Prostate gland (tissue), 2 donors: ENCODE measurements around the gene XKR8. TPM values are rescaled to one million over a fixed set of nuclear protein-coding genes. Genes with fewer than 3 reads are reported as not detected.

Experiments used
- DNase-seq: peaks from one replicate; pipeline ENCODE4 v3.0.0-alpha.2; 2019; ENCODE audit warnings: low spot score
- H3K27ac ChIP-seq, 2 donors: fragments of 200-600 bp; sonication (generic); 2 replicates each; pipeline ENCODE4 v1.5.1; 2017 to 2019
- H3K27me3 ChIP-seq: fragments of 200-600 bp; sonication (generic); replicated peaks from 2 replicates; pipeline ENCODE4 v1.5.1; 2019; ENCODE audit not compliant: insufficient read depth
- H3K36me3 ChIP-seq, 2 donors: fragments of 200-600 bp; sonication (generic); 1 replicate in 1 of 2; 2 replicates in 1 of 2; pipeline versions ENCODE4 v1.5.1 to v1.8.1; 2017 to 2019
- H3K4me1 ChIP-seq: fragments of 200-600 bp; sonication (generic); replicated peaks from 2 replicates; pipeline ENCODE4 v1.5.1; 2019
- H3K4me3 ChIP-seq, 2 donors: fragments of 200-600 bp; sonication (generic); 2 replicates each; pipeline ENCODE4 v1.5.1; 2017 to 2019
- H3K9me3 ChIP-seq: fragments of 200-600 bp; sonication (generic); 2 replicates; pipeline ENCODE4 v1.5.1; 2017
- CTCF ChIP-seq, 4 experiments: fragments of 200-600 bp in 2 of 4; fragments of 450-650 bp in 2 of 4; sonication (generic) in 2 of 4; IDR thresholded peaks; 1 replicate in 3 of 4; 2 replicates in 1 of 4; pipeline ENCODE4 v1.5.1; 2016 to 2019; ENCODE audit warnings: antibody characterized with exemption in 4 of 4, mild to moderate bottlenecking in 2 of 4, moderate library complexity in 2 of 4
- POLR2A ChIP-seq: fragments of 450-650 bp; IDR thresholded peaks from one replicate; pipeline ENCODE4 v1.6.1; 2016; ENCODE audit warnings: antibody characterized with exemption, mild to moderate bottlenecking
- POLR2AphosphoS5 ChIP-seq: sonication (generic); formaldehyde crosslinking; IDR thresholded peaks from one replicate; pipeline ENCODE4 v1.6.1; 2017; ENCODE audit warnings: antibody characterized with exemption
- WGBS: methylation state at CpG from one replicate; pipeline ENCODE4 v1.1.5; 2018; 5-methylcytosine and 5-hydroxymethylcytosine counted together
- intact Hi-C: fragments of 100-400 bp; cut with DNase I; formaldehyde crosslinking; loops from one replicate; pipeline ENCODE4 v1.14.2; 2022
- total RNA-seq, 2 donors: library from RNA; depleted of rRNA; stranded (reverse); fragments of >200 nt; gene quantifications; one replicate each; pipeline ENCODE4 v1.1.0, GENCODE V29; 2016

The XKR8 gene
- total RNA-seq, 2 donors from 2014 or later, result 9.5 to 15.2 TPM

- Histone ChIP-seq H3K4me3 (no peak overlapping the region), H3K36me3 (no peaks in the 10 kb centered on the region), H3K27ac (no peak overlapping the region), H3K27me3 (no peaks in the 10 kb centered on the region), H3K4me1 (no peaks in the 10 kb centered on the region), H3K9me3 (no peaks in the 10 kb centered on the region)
- no peak for DNase-seq
- intact Hi-C loops, result no loop called here
- WGBS, result 83% methylated on average over 9 of the region's 9 CpGs
- TF ChIP-seq POLR2A (no peak), CTCF (IDR thresholded peaks at IDR 0.05) (no peak), POLR2AphosphoS5 (no peak)
Observed at GRCh38 chr1:27940870-27941560, 18.8 kb upstream of the XKR8 start.

- TF ChIP-seq POLR2A, result no peak
- no peak for TF ChIP-seq CTCF (IDR thresholded peaks at IDR 0.05)
- TF ChIP-seq POLR2AphosphoS5, result no peak
Observed at GRCh38 chr1:27941671-27942540, 17.9 kb upstream of the XKR8 start.

GRCh38 chr1:27945020-27945419 lies 14.8 kb upstream of the XKR8 start:
- intact Hi-C loops, result no loop called here
- Histone ChIP-seq H3K4me1 (no peaks in the 10 kb centered on the region), H3K27me3 (no peaks in the 10 kb centered on the region), H3K4me3 (no peak overlapping the region), H3K36me3 (no peaks in the 10 kb centered on the region), H3K9me3 (no peaks in the 10 kb centered on the region), H3K27ac (no peak overlapping the region)
- DNase-seq, result no peak
- WGBS, result 88% methylated on average over 5 of the region's 5 CpGs
- TF ChIP-seq POLR2AphosphoS5 (no peak), POLR2A (no peak), CTCF (IDR thresholded peaks at IDR 0.05) (no peak)

More at GRCh38 chr1:27941671-27942540, 17.9 kb upstream of the XKR8 start:
- Histone ChIP-seq H3K4me1 (no peaks in the 10 kb centered on the region), H3K27me3 (no peaks in the 10 kb centered on the region), H3K36me3 (no peaks in the 10 kb centered on the region), H3K9me3 (no peaks in the 10 kb centered on the region), H3K4me3 (no peak overlapping the region), H3K27ac (no peak overlapping the region)
- 84% methylated on average over 12 of the region's 12 CpGs for WGBS
- intact Hi-C loops, result no loop called here
- no peak for DNase-seq

GRCh38 chr1:27949027-27949426 lies 10.7 kb upstream of the XKR8 start:
- H3K9me3 ChIP-seq, result no peaks in the 10 kb centered on the region
- intact Hi-C loops, result no loop called here
- no peak for TF ChIP-seq POLR2AphosphoS5
- no peak for TF ChIP-seq POLR2A
- TF ChIP-seq CTCF (IDR thresholded peaks at IDR 0.05), result no peak
- 91% methylated on average over 8 of the region's 8 CpGs for WGBS
- H3K4me3 ChIP-seq, result no peak overlapping the region
- no peak overlapping the region for H3K27ac ChIP-seq
- DNase-seq, result no peak
- no peaks in the 10 kb centered on the region for H3K36me3 ChIP-seq
- H3K4me1 ChIP-seq, result no peaks in the 10 kb centered on the region
- no peaks in the 10 kb centered on the region for H3K27me3 ChIP-seq
